ENCODE measurements around the gene OGFOD2.
A peak's percentile ranks its signal among the peaks of the same experiment; 100 is the strongest.

OGFOD2 gene

GRCh38 chr12:122981036-122981471 is 6.0 kb downstream of the OGFOD2 start:
- DNase-seq (ENCODE audit: low read depth), result no peak
- H3K4me3 ChIP-seq (ENCODE audit: low read depth, low read length), result peak overlapping the region; percentile 96
- TF ChIP-seq CTCF (IDR thresholded peaks at IDR 0.05; ENCODE audit: insufficient read depth, low read depth, low read length, missing control alignments), result no peak

- TF ChIP-seq CTCF (IDR thresholded peaks at IDR 0.05; ENCODE audit: insufficient read depth, low read depth, low read length, missing control alignments), result no peak
- peak overlapping the region; percentile 96 for H3K4me3 ChIP-seq (ENCODE audit: low read depth, low read length)
- no peak for DNase-seq (ENCODE audit: low read depth)
Observed at GRCh38 chr12:122981587-122982476, 6.8 kb downstream of the OGFOD2 start.

GRCh38 chr12:122982477-122982815 is 7.4 kb downstream of the OGFOD2 start:
- TF ChIP-seq CTCF (IDR thresholded peaks at IDR 0.05; ENCODE audit: insufficient read depth, low read depth, low read length, missing control alignments), result no peak
- DNase-seq (ENCODE audit: low read depth), result no peak
- no peak overlapping the region for H3K4me3 ChIP-seq (ENCODE audit: low read depth, low read length)

- no peak overlapping the region for H3K4me3 ChIP-seq (ENCODE audit: low read depth, low read length)
- no peak for DNase-seq (ENCODE audit: low read depth)
- TF ChIP-seq CTCF (IDR thresholded peaks at IDR 0.05; ENCODE audit: insufficient read depth, low read depth, low read length, missing control alignments), result no peak
Observed at GRCh38 chr12:122982963-122983788, 8.1 kb downstream of the OGFOD2 start.

- no peak overlapping the region for H3K4me3 ChIP-seq (ENCODE audit: low read depth, low read length)
- TF ChIP-seq CTCF (IDR thresholded peaks at IDR 0.05; ENCODE audit: insufficient read depth, low read depth, low read length, missing control alignments), result no peak
- DNase-seq (ENCODE audit: low read depth), result no peak
Observed at GRCh38 chr12:122983789-122984515, 8.9 kb downstream of the OGFOD2 start.

- H3K4me3 ChIP-seq (ENCODE audit: low read depth, low read length), result no peak overlapping the region
- no peak for DNase-seq (ENCODE audit: low read depth)
- no peak for TF ChIP-seq CTCF (IDR thresholded peaks at IDR 0.05; ENCODE audit: insufficient read depth, low read depth, low read length, missing control alignments)
Observed at GRCh38 chr12:122984612-122985337, 9.7 kb downstream of the OGFOD2 start.

Data from GM12865 (cell line).